ENCODE results near the gene MYO10.

- TF ChIP-seq CTCF (IDR thresholded peaks at IDR 0.05) (no peak), POLR2A (IDR thresholded peaks at IDR 0.05) (no peak)
These were observed 236.0 kb downstream of the MYO10 start for GRCh38 chr5:16700081-16700480.
